Left lung (tissue), 10 donors: ENCODE measurements around the gene DHX38. TPM values are rescaled to one million over a fixed set of nuclear protein-coding genes. Genes with fewer than 3 reads are reported as not detected.

ENCODE experiments used
- ATAC-seq: fragments of 200-7000 bp; cut with Tn5 transposase; one replicate; pipeline ENCODE4 v1.9.1; 2020; ENCODE audit warnings: moderate library complexity
- DNase-seq, 4 donors: peaks; one replicate each; pipeline ENCODE4 v3.0.0-alpha.2; 2013 to 2020
- H3K27ac ChIP-seq, 2 donors: fragments of 200-600 bp; sonication (generic) in 1 of 2; one replicate each; pipeline versions ENCODE4 v1.5.0 to v1.8.0; 2020 to 2021
- H3K27me3 ChIP-seq, 2 donors: fragments of 200-600 bp; sonication (generic) in 1 of 2; one replicate each; pipeline versions ENCODE4 v1.5.0 to v1.8.0; 2020 to 2021
- H3K36me3 ChIP-seq, 2 donors: fragments of 200-600 bp; sonication (generic) in 1 of 2; one replicate each; pipeline versions ENCODE4 v1.5.0 to v1.8.0; 2020 to 2021
- H3K4me1 ChIP-seq, 2 donors: fragments of 200-600 bp; one replicate each; pipeline ENCODE4 v1.8.0; 2021
- H3K4me3 ChIP-seq, 2 donors: fragments of 200-600 bp; sonication (generic) in 1 of 2; one replicate each; pipeline versions ENCODE4 v1.5.0 to v1.8.0; 2020 to 2021; ENCODE audit warnings: mild to moderate bottlenecking in 1 of 2
- H3K9me3 ChIP-seq, 2 donors: fragments of 200-600 bp; sonication (generic) in 1 of 2; one replicate each; pipeline versions ENCODE4 v1.5.0 to v1.8.0; 2020 to 2021
- intact Hi-C, 2 donors: fragments of 100-400 bp; cut with DNase I; formaldehyde crosslinking; loops; one replicate each; pipeline versions ENCODE4 v1.11.2 to v1.14.2; 2022
- polyA plus RNA-seq, 6 donors: library from polyadenylated mRNA; unstranded; fragments of 120-200 nt; gene quantifications; one replicate each; pipeline ENCODE4 v1.2.1, GENCODE V29; 2013; ENCODE audit not compliant: insufficient read length in 6 of 6
- total RNA-seq, 2 donors: library from RNA; stranded (reverse); fragmentation: NEBNext Ultra II Directional; extraction: Animal tissue kit (Norgen Biotek cat#: 25700); gene quantifications; one replicate each; pipeline ENCODE4 v1.2.1, GENCODE V29; 2021
- TF ChIP-seq, protein P1 (sequence below), 2 donors: fragments of 200-600 bp; sonication (generic) in 1 of 2; IDR thresholded peaks; one replicate each; pipeline versions ENCODE4 v1.5.0 to v1.8.0; 2021; ENCODE audit warnings: antibody characterized with exemption in 2 of 2
- donor health status: DM: no; HTN: yes; CAD: no.
- donor health status: DM: no; HTN: no; CAD: no.

The DHX38 gene
- total and polyA plus RNA-seq, 8 donors: 41.5 to 81.6 (median 75.4) TPM

DNA sequence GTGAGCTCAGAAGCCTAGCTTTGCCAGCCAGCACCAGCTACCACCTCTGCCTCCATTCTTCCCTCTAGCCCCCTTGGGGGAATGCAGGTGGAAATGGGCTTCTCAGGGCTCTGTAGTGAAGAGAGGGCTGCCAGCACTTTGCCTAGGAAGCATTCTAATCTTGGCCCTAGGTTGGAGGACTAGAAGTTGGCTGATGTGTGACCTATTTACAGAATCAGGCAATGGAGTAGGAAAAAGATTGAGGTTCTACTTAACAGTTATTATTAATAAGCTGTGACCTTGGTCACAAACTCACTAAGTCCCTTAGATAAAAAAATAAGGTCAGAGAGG, 19.9 kb downstream of the DHX38 start:
- ATAC-seq (no peak), DNase-seq (no peak)
- TF ChIP-seq, protein P1, sequence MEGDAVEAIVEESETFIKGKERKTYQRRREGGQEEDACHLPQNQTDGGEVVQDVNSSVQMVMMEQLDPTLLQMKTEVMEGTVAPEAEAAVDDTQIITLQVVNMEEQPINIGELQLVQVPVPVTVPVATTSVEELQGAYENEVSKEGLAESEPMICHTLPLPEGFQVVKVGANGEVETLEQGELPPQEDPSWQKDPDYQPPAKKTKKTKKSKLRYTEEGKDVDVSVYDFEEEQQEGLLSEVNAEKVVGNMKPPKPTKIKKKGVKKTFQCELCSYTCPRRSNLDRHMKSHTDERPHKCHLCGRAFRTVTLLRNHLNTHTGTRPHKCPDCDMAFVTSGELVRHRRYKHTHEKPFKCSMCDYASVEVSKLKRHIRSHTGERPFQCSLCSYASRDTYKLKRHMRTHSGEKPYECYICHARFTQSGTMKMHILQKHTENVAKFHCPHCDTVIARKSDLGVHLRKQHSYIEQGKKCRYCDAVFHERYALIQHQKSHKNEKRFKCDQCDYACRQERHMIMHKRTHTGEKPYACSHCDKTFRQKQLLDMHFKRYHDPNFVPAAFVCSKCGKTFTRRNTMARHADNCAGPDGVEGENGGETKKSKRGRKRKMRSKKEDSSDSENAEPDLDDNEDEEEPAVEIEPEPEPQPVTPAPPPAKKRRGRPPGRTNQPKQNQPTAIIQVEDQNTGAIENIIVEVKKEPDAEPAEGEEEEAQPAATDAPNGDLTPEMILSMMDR (IDR thresholded peaks at IDR 0.05): no peak
- Histone ChIP-seq H3K36me3 (peaks cover 0 to 48% of the 10 kb centered on the region in 2 donors), H3K4me3 (no peak overlapping the region), H3K27me3 (no peaks in the 10 kb centered on the region), H3K4me1 (no peaks in the 10 kb centered on the region), H3K9me3 (no peaks in the 10 kb centered on the region), H3K27ac (no peak overlapping the region)
- intact Hi-C loops: no loop called here

DNA sequence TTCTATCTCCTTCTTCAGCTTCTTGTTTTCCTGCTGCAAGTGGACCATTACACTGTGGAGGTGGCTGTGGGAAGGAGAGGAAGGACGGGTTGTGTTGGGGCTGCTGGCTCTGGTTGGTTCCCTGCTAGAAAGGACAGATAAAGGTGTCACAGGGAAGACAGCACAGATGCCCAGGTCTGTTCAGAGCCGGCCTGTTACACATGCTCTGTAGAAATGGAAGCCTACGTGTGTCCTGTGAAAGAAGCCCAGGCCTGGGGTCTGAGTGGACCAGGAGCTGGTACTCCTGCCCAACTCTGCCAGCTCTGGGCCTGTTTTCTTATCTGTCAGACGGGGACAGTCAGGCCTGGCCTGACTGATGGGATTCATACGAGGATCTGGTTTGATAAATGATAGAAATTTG, 26.4 kb downstream of the DHX38 start:
- Histone ChIP-seq H3K27me3 (no peaks in the 10 kb centered on the region), H3K4me3 (no peak overlapping the region), H3K36me3 (no peaks in the 10 kb centered on the region), H3K4me1 (peaks cover 0 to 6% of the 10 kb centered on the region in 2 donors), H3K27ac (no peak overlapping the region), H3K9me3 (no peaks in the 10 kb centered on the region)
- intact Hi-C loops: loop anchor here in 1 of 2 donors (10.0 kb wide), 1 partner anchor 345 kb away; no protein-coding TSS in a partner anchor
- no peak for ATAC-seq
- TF ChIP-seq, protein P1 (IDR thresholded peaks at IDR 0.05): no peak
- DNase-seq: peak in 1 of 4 donors; percentile 15

DNA sequence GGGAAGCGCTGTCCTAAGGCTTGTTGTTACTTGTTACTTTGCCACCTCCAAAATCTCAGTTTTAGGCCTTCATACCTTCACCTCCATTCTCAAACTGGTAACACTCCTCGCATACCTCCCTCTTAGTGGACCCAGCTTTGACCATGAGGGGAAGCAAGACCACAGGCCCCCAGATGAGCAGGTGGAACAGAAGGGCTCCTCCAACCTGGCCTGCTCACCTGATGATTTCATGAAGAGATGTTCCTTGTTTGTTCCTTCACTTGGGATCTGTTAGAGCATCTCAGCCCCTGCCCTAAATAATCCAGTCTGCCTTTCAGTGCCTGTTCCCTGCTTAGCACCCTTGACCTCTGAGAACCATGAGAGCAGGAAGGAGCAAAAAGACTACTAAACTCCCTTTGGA, 28.7 kb downstream of the DHX38 start:
- Histone ChIP-seq H3K4me3 (no peak overlapping the region), H3K36me3 (no peaks in the 10 kb centered on the region), H3K27ac (no peak overlapping the region), H3K9me3 (no peaks in the 10 kb centered on the region), H3K27me3 (no peaks in the 10 kb centered on the region), H3K4me1 (peaks cover 0 to 18% of the 10 kb centered on the region in 2 donors)
- intact Hi-C loops: loop anchor here in 1 of 2 donors (10.0 kb wide), 1 partner anchor 342 kb away; no protein-coding TSS in a partner anchor
- ATAC-seq: no peak
- TF ChIP-seq, protein P1 (IDR thresholded peaks at IDR 0.05): no peak
- peak in 1 of 4 donors; percentile 5 for DNase-seq

DNA sequence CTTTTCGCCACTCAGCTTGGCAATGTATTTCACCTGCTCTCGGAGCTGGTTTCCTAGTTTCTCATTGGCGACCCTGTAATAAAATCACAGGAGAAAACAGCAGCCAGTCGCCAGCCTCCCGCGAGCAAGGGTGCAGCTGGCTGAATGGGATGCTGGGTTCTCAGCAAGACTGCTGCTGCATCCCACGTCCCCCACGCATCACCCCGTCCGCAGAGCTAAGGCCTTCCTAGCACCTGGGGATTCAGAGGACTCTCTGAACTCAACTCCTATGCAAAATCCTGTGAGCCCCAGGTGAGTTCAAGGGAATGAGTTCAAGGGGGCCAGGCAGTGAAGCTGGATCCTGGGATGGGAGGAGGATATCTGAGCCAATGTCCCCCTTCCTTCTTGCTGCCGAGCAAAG, 29.3 kb downstream of the DHX38 start:
- DNase-seq (no peak), ATAC-seq (no peak)
- intact Hi-C loops: loop anchor here in 1 of 2 donors (10.0 kb wide), 1 partner anchor 342 kb away; no protein-coding TSS in a partner anchor

DNA sequence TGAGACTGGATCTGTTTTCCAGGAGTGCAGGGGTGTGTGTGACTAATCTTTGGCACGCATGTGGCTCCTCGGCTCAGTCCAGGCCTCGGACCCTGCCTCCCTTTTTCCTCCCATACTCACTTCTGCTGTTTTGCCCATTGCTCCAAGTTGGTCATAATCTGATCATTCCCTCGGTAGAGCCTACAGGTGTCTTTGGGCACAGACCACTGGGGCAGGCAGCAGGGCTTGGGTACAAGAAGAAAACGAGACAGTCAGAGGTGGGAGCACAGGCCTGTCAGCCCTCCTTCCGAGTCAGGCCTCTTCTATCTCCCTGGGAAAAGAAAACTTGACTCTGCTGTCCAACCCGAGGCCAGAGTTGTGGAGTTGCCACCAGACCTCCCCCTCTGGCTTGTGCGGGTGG, 29.8 kb downstream of the DHX38 start:
- ATAC-seq: no peak

More for the DNA sequence above, 29.3 kb downstream of the DHX38 start:
- TF ChIP-seq, protein P1 (IDR thresholded peaks at IDR 0.05): no peak
- Histone ChIP-seq H3K36me3 (no peaks in the 10 kb centered on the region), H3K27ac (no peak overlapping the region), H3K27me3 (no peaks in the 10 kb centered on the region), H3K4me3 (no peak overlapping the region), H3K4me1 (peaks cover 0 to 18% of the 10 kb centered on the region in 2 donors), H3K9me3 (no peaks in the 10 kb centered on the region)

More for the DNA sequence above, 29.8 kb downstream of the DHX38 start:
- no peak overlapping the region for H3K4me3 ChIP-seq
- intact Hi-C loops: loop anchor here in 1 of 2 donors (10.0 kb wide), 1 partner anchor 341 kb away; no protein-coding TSS in a partner anchor
- no peaks in the 10 kb centered on the region for H3K9me3 ChIP-seq
- no peaks in the 10 kb centered on the region for H3K36me3 ChIP-seq
- DNase-seq: no peak
- peaks cover 0 to 18% of the 10 kb centered on the region in 2 donors for H3K4me1 ChIP-seq
- TF ChIP-seq, protein P1 (IDR thresholded peaks at IDR 0.05): no peak
- no peaks in the 10 kb centered on the region for H3K27me3 ChIP-seq
- H3K27ac ChIP-seq: no peak overlapping the region
